Kidney (tissue), 14 donors: ENCODE measurements around the gene AGXT2. TPM values are rescaled to one million over a fixed set of nuclear protein-coding genes. Genes with fewer than 3 reads are reported as not detected.

Source experiments
- DNase-seq, 5 donors: peaks; one replicate each; pipeline ENCODE4 v3.0.0-alpha.2; 2013 to 2020
- FAIRE-seq: peaks from 2 replicates; lab custom pipeline; 2012; peaks lifted over from hg19 to GRCh38; lab: Jason Lieb, UNC
- H3K27ac ChIP-seq, 2 donors: one replicate each; pipeline ENCODE4 v1.7.0; 2013; ENCODE audit warnings: low read depth in 2 of 2, low read length in 2 of 2, inconsistent platforms in 1 of 2
- H3K27me3 ChIP-seq: one replicate; pipeline ENCODE4 v1.7.1; 2013; ENCODE audit warnings: low read length, inconsistent platforms; ENCODE audit not compliant: control insufficient read depth, insufficient read depth
- H3K36me3 ChIP-seq, 3 donors: one replicate each; pipeline versions ENCODE4 v1.7.0 to v1.7.1; 2013; ENCODE audit warnings: low read length in 3 of 3, control low read depth in 1 of 3, inconsistent platforms in 1 of 3; ENCODE audit not compliant: insufficient read depth in 3 of 3, control insufficient read depth in 2 of 3
- H3K4me1 ChIP-seq, 3 donors: one replicate each; pipeline versions ENCODE4 v1.7.0 to v1.7.1; 2013; ENCODE audit warnings: low read length in 3 of 3, inconsistent platforms in 1 of 3, low read depth in 1 of 3; ENCODE audit not compliant: control insufficient read depth in 2 of 3, insufficient read depth in 2 of 3
- H3K4me3 ChIP-seq, 3 donors: one replicate each; pipeline versions ENCODE4 v1.7.0 to v1.8.1; 2013; ENCODE audit warnings: low read length in 3 of 3, control low read depth in 1 of 3, inconsistent platforms in 1 of 3
- H3K9ac ChIP-seq, 3 donors: one replicate each; pipeline versions ENCODE4 v1.7.0 to v1.7.1; 2013; ENCODE audit warnings: low read length in 3 of 3, control low read depth in 1 of 3, inconsistent platforms in 1 of 3
- H3K9me3 ChIP-seq, 3 donors: one replicate each; pipeline versions ENCODE4 v1.7.0 to v1.7.1; 2013; ENCODE audit warnings: low read length in 3 of 3, control low read depth in 1 of 3, inconsistent platforms in 1 of 3; ENCODE audit not compliant: control insufficient read depth in 2 of 3, insufficient read depth in 1 of 3
- CTCF ChIP-seq: IDR thresholded peaks from 3 replicates; pipeline ENCODE4 v1.5.1; 2012; ENCODE audit warnings: mild to moderate bottlenecking, moderate library complexity, borderline replicate concordance; ENCODE audit not compliant: insufficient read depth; ENCODE audit errors: extremely low read depth
- intact Hi-C: fragments of 100-400 bp; cut with DNase I; formaldehyde crosslinking; loops from one replicate; pipeline ENCODE4 v1.11.1; 2022
- polyA plus RNA-seq: library from polyadenylated mRNA; stranded (reverse); fragments of 350-450 nt; fragmentation: Illumina TruSeq; extraction: RNeasy Lipid Tissue Mini Kit (QIAGEN cat#74804); gene quantifications from one replicate; pipeline ENCODE4 v1.2.3, GENCODE V29; 2014; ENCODE audit warnings: low read depth, low replicate concordance; ENCODE audit not compliant: insufficient read depth
- total RNA-seq: library from RNA; stranded (reverse); fragmentation: NEBNext Ultra II Directional; extraction: Animal tissue kit (Norgen Biotek cat#: 25700); gene quantifications from one replicate; pipeline ENCODE4 v1.2.1, GENCODE V29; 2021
- donor health status: control.
- donor health status: control.
- donor health status: control.
- donor health status: control.
- donor health status: control.
- donor health status: DM: yes; HTN: yes; CAD: no.
- donor health status: Normal renal cell carcinoma (clear cell type).

Gene AGXT2
- total and polyA plus RNA-seq, 2 donors from 2014 or later = 8.0 to 215 TPM

- Histone ChIP-seq H3K4me3 (no peak overlapping the region), H3K9me3 (no peaks in the 10 kb centered on the region), H3K27ac (no peak overlapping the region), H3K9ac (no peak overlapping the region), H3K27me3 (no peaks in the 10 kb centered on the region), H3K4me1 (peaks cover 0 to 15% (median 5%) of the 10 kb centered on the region in 3 donors), H3K36me3 (peaks cover 0 to 7% (median 0%) of the 10 kb centered on the region in 3 donors)
- no peak for FAIRE-seq
- no peak for DNase-seq
- intact Hi-C loops = no loop called here
- no peak for TF ChIP-seq CTCF
Measured at GRCh38 chr5:35029333-35029732, 18.4 kb downstream of the AGXT2 start.

- peaks cover 0 to 20% (median 5%) of the 10 kb centered on the region in 3 donors for H3K4me1 ChIP-seq
- peak overlapping the region in 1 of 2 donors; percentile 36 for H3K27ac ChIP-seq
- DNase-seq = no peak
- TF ChIP-seq CTCF = no peak
- peak overlapping the region in 2 of 3 donors; percentile 4 to 9 for H3K4me3 ChIP-seq
- no peaks in the 10 kb centered on the region for H3K36me3 ChIP-seq
- H3K9me3 ChIP-seq = no peaks in the 10 kb centered on the region
- no peak overlapping the region for H3K9ac ChIP-seq
- intact Hi-C loops = no loop called here
- no peaks in the 10 kb centered on the region for H3K27me3 ChIP-seq
- FAIRE-seq = peak; percentile 17
Measured at GRCh38 chr5:35026941-35027340, 20.8 kb downstream of the AGXT2 start.

- Histone ChIP-seq H3K27me3 (no peaks in the 10 kb centered on the region), H3K9ac (no peak overlapping the region), H3K9me3 (no peaks in the 10 kb centered on the region), H3K4me1 (peaks cover 0 to 20% (median 5%) of the 10 kb centered on the region in 3 donors), H3K4me3 (peak overlapping the region in 2 of 3 donors; percentile 4 to 9), H3K27ac (peak overlapping the region in 1 of 2 donors; percentile 36), H3K36me3 (no peaks in the 10 kb centered on the region)
- TF ChIP-seq CTCF = no peak
- DNase-seq (no peak), FAIRE-seq (no peak)
- intact Hi-C loops = no loop called here
Measured at GRCh38 chr5:35026280-35026840, 21.4 kb downstream of the AGXT2 start.
